GM12873 (cell line): ENCODE data around the gene BABAM2.

Source experiments
- TF ChIP-seq, protein P1 (sequence below): IDR thresholded peaks from 2 replicates; pipeline ENCODE4 v1.5.1; 2012; ENCODE audit warnings: low read depth, mild to moderate bottlenecking, moderate library complexity, low read length, control low read depth; ENCODE audit not compliant: insufficient read depth; ENCODE audit errors: missing control alignments

BABAM2 gene

GRCh38 chr2:28219758-28220368, 329.3 kb downstream of the BABAM2 start:
- TF ChIP-seq, protein P1, sequence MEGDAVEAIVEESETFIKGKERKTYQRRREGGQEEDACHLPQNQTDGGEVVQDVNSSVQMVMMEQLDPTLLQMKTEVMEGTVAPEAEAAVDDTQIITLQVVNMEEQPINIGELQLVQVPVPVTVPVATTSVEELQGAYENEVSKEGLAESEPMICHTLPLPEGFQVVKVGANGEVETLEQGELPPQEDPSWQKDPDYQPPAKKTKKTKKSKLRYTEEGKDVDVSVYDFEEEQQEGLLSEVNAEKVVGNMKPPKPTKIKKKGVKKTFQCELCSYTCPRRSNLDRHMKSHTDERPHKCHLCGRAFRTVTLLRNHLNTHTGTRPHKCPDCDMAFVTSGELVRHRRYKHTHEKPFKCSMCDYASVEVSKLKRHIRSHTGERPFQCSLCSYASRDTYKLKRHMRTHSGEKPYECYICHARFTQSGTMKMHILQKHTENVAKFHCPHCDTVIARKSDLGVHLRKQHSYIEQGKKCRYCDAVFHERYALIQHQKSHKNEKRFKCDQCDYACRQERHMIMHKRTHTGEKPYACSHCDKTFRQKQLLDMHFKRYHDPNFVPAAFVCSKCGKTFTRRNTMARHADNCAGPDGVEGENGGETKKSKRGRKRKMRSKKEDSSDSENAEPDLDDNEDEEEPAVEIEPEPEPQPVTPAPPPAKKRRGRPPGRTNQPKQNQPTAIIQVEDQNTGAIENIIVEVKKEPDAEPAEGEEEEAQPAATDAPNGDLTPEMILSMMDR, result no peak

GRCh38 chr2:28224648-28225472, 334.3 kb downstream of the BABAM2 start:
- TF ChIP-seq, protein P1, result no peak

GRCh38 chr2:28225473-28226080, 335.0 kb downstream of the BABAM2 start:
- TF ChIP-seq, protein P1, result no peak

DNA sequence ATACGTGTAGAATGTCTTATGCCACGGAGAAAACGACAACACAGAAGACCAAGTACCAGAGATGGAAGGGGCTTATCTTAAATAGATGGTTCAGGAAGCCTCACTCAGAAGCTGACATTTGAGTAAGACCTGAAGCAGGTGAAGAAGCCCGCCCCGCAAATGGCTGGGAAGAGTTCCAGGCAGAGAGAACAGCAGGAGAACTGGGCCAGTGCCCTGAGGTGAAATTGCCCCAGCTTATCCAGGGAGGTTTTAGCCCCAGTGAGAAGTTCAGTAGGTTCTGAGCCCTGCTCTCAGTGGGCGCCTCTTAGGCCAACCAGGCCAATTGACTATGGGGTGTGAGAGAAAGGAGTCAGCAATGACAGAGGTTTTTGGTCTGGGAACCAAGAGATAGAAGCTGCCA, 336.0 kb downstream of the BABAM2 start:
- TF ChIP-seq, protein P1, result no peak

GRCh38 chr2:28227498-28227897, 337.0 kb downstream of the BABAM2 start:
- TF ChIP-seq, protein P1, result no peak

DNA sequence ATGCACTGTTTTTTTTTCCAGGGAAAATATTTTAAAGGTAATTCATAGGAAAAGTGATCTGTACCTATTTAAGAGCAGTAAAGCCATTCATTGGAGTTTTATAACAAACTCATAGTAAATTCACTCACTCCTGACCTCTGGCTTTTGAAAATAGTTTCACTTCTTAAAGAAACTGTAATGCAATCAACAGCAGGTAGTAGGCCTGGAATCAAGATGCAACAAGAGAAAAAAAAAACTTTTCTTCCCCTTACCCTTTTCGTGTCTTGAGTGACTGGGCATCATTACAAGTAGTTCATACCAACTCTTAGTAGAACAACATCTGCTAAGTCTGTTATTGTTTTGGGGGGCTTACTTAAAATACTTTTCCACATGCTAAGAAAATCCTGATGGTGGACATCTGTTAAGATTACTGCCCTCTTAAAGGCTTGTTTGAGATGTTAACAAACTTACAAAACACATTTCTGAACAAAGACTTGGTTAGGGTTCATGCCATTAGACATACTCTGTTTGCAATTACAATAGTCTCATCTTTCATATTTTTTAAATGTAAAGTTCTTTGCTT, 338.0 kb downstream of the BABAM2 start:
- TF ChIP-seq, protein P1, result no peak

DNA sequence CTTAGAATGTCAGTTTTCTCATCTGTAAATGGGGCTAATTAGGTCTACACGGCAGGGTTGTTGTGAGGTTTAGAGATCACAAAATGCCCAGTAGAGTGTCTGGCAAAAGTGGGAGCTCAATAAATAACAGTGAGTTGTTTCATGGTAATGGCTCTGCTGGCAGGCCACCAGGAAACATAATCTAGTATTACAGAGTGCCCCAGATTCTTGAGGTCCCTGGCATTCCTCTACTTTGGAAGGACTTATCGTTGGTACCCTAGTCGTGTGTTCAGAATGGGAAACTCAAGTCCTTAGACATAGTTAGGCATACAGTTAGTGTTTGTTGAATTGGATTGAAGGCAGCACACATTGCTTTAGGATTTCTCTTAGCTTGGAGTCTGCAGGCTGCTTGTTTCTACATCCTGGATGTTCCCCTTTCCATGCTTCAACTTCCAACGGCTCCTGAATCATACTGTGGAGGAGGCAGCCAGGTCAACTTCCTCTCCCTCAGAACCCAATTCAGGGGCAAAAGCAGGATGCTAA, 340.6 kb downstream of the BABAM2 start:
- TF ChIP-seq, protein P1, result no peak
